Fibroblast of lung (primary cell): ENCODE results near the gene CCDC60.

Experiments
- CTCF ChIP-seq, 2 donors: IDR thresholded peaks in 1 of 2; conservative IDR thresholded peaks in 1 of 2; 1 replicate in 1 of 2; 2 replicates in 1 of 2; pipeline ENCODE4 v1.5.1; 2011 to 2012; ENCODE audit warnings: low read length in 2 of 2, control low read depth in 1 of 2, inconsistent platforms in 1 of 2, low read depth in 1 of 2, mild to moderate bottlenecking in 1 of 2
- EZH2 ChIP-seq: IDR thresholded peaks from 2 replicates; pipeline ENCODE4 v1.5.1; 2012; ENCODE audit warnings: low read length, control low read depth, mild to moderate bottlenecking; ENCODE audit errors: missing control alignments

- TF ChIP-seq EZH2: no peak
- TF ChIP-seq CTCF (conservative IDR thresholded peaks at IDR 0.05 in 1 of 2, IDR thresholded peaks at IDR 0.05 in 1 of 2; ENCODE audit: low read depth in 1 of 2, low read length in 2 of 2): no peak
These were observed 39.1 kb downstream of the CCDC60 start for GRCh38 chr12:119373666-119374065.
